PFSK-1 (cell line): ENCODE results near the gene AGK.

Experiments used
- FOXP2 ChIP-seq: optimal IDR thresholded peaks from 2 replicates; pipeline ENCODE3; 2011; ENCODE audit warnings: borderline replicate concordance, control low read depth, inconsistent platforms; ENCODE audit not compliant: insufficient read depth; ENCODE audit errors: extremely low read length, extremely low read depth
- POLR2AphosphoS5 ChIP-seq: IDR thresholded peaks from 2 replicates; pipeline ENCODE4 v1.6.1; 2012; ENCODE audit warnings: low read depth, mild to moderate bottlenecking, control low read depth, low read length, moderate library complexity
- SIN3A ChIP-seq: IDR thresholded peaks from 2 replicates; pipeline ENCODE4 v1.6.1; 2012; ENCODE audit warnings: mild to moderate bottlenecking, low read length, moderate library complexity, borderline replicate concordance; ENCODE audit not compliant: insufficient read depth
- TAF1 ChIP-seq: IDR thresholded peaks from 2 replicates; pipeline ENCODE4 v1.6.1; 2012; ENCODE audit warnings: low read length, control low read depth, borderline replicate concordance; ENCODE audit not compliant: insufficient read depth
- TF ChIP-seq, protein P1 (sequence below), 2 experiments: IDR thresholded peaks; 2 replicates each; pipeline versions ENCODE4 v1.6.1 to v1.8.0; 2011 to 2012; ENCODE audit warnings: low read depth in 2 of 2, low read length in 2 of 2, control low read depth in 1 of 2, inconsistent platforms in 1 of 2, mild to moderate bottlenecking in 1 of 2, moderate library complexity in 1 of 2; ENCODE audit not compliant: insufficient read depth in 1 of 2

AGK gene

DNA sequence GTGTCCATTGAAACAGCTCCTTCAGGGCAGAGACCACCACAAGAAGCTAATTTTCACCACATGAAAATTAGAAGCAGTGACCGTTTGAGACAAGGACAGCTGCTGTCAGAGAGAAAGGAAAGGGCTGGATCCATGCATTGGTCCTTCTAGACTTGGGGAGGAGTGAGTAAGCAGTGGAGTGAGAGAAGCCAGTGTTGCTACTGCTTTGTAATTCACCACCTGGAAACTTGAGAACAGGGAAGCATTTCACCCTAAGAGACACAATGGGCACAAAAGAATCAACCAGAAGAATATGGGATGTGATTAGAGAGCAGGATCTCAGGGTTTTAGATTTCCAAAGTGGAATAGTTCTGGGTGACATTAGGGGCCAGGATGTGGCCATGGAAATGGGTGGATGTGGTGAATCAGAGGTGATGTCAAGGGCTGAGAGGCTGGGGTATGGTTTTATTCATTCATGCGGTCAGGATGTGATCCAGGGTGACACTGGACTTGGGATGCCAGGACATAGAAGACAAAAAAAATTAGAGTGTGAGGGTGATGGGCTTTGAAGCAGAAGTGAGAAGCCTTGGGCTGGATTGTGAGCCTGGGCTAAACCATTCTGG, 89.1 kb downstream of the AGK start:
- TF ChIP-seq, protein P1, sequence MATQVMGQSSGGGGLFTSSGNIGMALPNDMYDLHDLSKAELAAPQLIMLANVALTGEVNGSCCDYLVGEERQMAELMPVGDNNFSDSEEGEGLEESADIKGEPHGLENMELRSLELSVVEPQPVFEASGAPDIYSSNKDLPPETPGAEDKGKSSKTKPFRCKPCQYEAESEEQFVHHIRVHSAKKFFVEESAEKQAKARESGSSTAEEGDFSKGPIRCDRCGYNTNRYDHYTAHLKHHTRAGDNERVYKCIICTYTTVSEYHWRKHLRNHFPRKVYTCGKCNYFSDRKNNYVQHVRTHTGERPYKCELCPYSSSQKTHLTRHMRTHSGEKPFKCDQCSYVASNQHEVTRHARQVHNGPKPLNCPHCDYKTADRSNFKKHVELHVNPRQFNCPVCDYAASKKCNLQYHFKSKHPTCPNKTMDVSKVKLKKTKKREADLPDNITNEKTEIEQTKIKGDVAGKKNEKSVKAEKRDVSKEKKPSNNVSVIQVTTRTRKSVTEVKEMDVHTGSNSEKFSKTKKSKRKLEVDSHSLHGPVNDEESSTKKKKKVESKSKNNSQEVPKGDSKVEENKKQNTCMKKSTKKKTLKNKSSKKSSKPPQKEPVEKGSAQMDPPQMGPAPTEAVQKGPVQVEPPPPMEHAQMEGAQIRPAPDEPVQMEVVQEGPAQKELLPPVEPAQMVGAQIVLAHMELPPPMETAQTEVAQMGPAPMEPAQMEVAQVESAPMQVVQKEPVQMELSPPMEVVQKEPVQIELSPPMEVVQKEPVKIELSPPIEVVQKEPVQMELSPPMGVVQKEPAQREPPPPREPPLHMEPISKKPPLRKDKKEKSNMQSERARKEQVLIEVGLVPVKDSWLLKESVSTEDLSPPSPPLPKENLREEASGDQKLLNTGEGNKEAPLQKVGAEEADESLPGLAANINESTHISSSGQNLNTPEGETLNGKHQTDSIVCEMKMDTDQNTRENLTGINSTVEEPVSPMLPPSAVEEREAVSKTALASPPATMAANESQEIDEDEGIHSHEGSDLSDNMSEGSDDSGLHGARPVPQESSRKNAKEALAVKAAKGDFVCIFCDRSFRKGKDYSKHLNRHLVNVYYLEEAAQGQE (IDR thresholded peaks at IDR 0.05; ENCODE audit: insufficient read depth in 1 of 2, low read depth in 2 of 2, low read length in 2 of 2), result no peak
- TF ChIP-seq FOXP2 (no peak), POLR2AphosphoS5 (no peak)

- TF ChIP-seq TAF1, result no peak
Observed at GRCh38 chr7:141641876-141642275, 90.7 kb downstream of the AGK start.

GRCh38 chr7:141645188-141645587, 94.0 kb downstream of the AGK start:
- TF ChIP-seq FOXP2 (no peak), POLR2AphosphoS5 (no peak), SIN3A (no peak), TAF1 (no peak)
- TF ChIP-seq, protein P1 (IDR thresholded peaks at IDR 0.05; ENCODE audit: insufficient read depth in 1 of 2, low read depth in 2 of 2, low read length in 2 of 2), result no peak

- TF ChIP-seq SIN3A, result no peak
- TF ChIP-seq TAF1, result no peak
- TF ChIP-seq POLR2AphosphoS5, result no peak
- no peak for TF ChIP-seq FOXP2
- TF ChIP-seq, protein P1 (IDR thresholded peaks at IDR 0.05; ENCODE audit: insufficient read depth in 1 of 2, low read depth in 2 of 2, low read length in 2 of 2), result no peak
Observed at GRCh38 chr7:141646826-141647480, 95.7 kb downstream of the AGK start.

DNA sequence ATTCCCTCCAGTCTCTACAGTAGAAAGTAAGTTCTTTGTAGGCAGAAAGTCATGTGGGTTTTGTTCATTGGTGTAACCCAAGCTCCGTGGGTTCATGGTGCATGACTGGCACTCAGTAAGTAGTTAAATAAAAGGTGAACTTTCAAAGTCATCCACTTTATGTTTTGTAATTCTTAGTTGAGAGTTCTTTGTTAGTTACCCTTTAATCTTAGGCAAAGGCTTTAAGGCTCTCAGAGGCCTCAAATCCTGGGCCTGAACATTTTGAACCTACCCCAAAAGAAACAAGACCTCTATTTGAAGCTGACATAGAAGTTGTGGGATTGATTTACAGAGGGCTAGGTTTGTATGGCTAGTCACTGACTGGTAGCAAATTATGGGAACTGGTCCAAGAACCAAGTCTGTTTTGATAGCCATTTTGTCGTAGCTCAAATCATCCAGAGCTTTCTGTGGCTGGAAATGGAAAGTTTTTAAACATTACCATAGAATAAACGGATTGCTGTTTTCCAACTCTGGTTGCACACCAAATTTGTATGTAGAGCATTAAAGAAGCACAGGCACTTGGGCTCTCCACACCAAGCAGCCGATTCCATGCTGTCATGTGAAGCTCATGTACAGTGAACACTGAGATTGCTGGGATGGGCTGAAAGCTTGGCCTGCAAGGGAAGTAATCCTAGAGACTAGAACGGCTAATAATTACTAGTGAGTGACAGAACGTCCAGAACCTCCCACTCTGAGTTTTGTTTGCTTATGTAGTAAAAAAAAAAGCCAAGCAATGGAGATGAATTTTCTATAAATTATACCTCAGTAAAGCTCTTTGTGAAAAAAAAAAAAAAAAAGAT, 97.3 kb downstream of the AGK start:
- TF ChIP-seq, protein P1 (IDR thresholded peaks at IDR 0.05; ENCODE audit: insufficient read depth in 1 of 2, low read depth in 2 of 2, low read length in 2 of 2), result no peak
- TF ChIP-seq SIN3A, result no peak
- TF ChIP-seq TAF1, result no peak
- TF ChIP-seq POLR2AphosphoS5, result no peak
- TF ChIP-seq FOXP2, result no peak
